ENCODE measurements around the gene ATP6AP1. TPM values are rescaled to one million over a fixed set of nuclear protein-coding genes. Genes with fewer than 3 reads are reported as not detected.

ATP6AP1 gene
- total RNA-seq, 1 donor from 2014 or later: 50.1 TPM

DNA sequence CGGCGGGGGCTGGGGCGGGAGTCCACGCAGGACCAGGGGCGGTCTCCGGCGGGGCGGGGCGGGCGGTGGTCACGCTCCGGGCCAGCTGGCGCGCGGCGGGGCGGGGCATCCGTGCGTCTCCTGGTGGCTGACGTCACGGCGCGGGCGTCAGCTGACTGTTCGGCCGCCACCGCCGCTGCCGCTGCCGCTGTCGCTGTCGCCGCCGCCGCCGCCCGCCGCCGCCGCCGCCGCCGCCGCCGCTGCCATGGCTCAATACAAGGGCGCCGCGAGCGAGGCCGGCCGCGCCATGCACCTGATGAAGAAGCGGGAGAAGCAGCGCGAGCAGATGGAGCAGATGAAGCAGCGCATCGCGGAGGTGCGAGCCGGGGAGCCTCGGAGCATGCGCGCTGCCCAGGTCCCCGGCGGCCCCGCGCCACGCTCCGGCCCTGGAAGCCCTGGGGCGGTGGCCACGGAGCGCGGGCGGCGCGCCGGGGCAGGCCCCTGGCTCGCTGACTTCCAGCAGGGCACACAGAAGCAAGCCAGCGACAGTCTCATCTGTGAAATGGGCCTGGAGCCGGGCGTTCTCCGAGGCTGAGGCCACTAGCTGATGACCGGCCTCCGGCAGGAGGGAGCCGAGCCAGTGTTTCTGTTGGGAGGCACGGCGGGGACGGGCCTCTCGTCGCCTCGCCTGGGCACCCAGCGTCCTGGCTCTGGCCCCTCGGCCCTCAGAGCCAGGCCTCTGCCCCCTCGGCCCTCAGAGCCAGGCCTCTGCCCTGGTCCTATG, 15.7 kb downstream of the ATP6AP1 start, which contains the start of gene FAM50A:
Gene FAM50A (plus strand): TSS at position 150 of the 763 bp plus-strand sequence. CDS start 95 bp downstream, at position 245.
- FAIRE-seq (no peak), DNase-seq (ENCODE audit: low spot score in 2 of 2) (peak; percentile 92 to 94)

- DNase-seq (ENCODE audit: low spot score in 2 of 2): no peak
- no peak for FAIRE-seq
These were observed 16.3 kb downstream of the ATP6AP1 start for GRCh38 chrX:154444755-154445246.

- FAIRE-seq (no peak), DNase-seq (ENCODE audit: low spot score in 2 of 2) (no peak)
These were observed 17.3 kb downstream of the ATP6AP1 start for GRCh38 chrX:154445776-154446175.

DNA sequence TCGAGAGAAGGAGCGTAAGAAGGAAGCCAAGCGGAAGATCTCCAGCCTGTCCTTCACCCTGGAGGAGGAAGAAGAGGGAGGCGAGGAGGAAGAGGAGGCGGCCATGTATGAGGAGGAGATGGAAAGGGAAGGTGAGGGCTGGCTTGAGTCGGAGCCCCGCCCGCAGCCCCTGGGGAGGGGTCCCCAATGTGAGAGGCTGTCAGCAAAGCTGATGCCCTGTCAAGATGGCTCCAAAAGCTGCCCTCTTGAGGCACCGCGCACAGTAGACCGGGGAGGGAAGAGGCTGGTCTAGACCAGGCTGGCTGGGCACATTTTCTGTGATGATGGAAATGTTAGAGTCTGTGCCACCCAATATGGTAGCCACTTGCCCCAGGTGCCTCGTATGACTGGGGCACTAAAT, 18.0 kb downstream of the ATP6AP1 start:
- FAIRE-seq: no peak

GRCh38 chrX:154448484-154448883, 20.0 kb downstream of the ATP6AP1 start:
- DNase-seq (ENCODE audit: low spot score in 2 of 2): no peak
- FAIRE-seq: no peak

More for the DNA sequence above, 18.0 kb downstream of the ATP6AP1 start:
- DNase-seq (ENCODE audit: low spot score in 2 of 2): no peak

- FAIRE-seq (no peak), DNase-seq (ENCODE audit: low spot score in 2 of 2) (no peak)
These were observed 21.1 kb downstream of the ATP6AP1 start for GRCh38 chrX:154449618-154450017.

- DNase-seq (ENCODE audit: low spot score in 2 of 2) (no peak), FAIRE-seq (no peak)
These were observed 21.8 kb downstream of the ATP6AP1 start for GRCh38 chrX:154450312-154450711.

GRCh38 chrX:154452823-154453222, 24.3 kb downstream of the ATP6AP1 start:
- DNase-seq (ENCODE audit: low spot score in 2 of 2) (no peak), FAIRE-seq (no peak)

DNA sequence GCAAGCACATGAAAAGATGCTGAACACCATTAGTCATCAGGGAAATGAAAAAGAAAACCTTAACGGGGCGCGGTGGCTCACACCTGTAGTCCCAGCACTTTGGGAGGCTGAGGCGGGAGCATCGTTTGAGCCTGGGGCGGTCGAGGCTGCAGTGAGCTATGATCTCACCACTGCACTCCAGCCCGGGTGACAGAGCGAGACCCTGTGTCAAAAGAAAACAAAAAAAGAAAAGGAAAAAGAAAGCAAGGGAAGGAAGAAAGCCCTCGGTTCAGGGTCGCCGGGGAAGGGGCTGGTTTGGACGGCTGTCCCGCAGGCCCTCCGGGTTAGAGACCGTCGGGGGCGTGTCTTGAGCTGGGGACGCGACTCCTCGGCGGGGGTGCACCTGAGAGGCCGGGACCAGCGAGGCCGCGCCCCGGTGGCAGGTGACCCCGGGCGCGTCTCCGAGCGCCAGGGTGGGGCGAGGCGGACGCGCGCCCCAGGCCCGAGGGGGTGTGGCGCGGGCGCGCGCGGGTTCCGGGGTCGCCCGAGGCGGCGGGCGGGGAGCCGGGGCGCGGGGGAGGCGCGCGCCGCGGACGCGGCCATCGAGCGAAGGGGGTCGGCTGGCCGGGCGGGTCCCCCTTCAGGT, 29.1 kb downstream of the ATP6AP1 start:
- peak; percentile 67 to 72 for DNase-seq (ENCODE audit: low spot score in 2 of 2)

GRCh38 chrX:154458116-154458953, 29.9 kb downstream of the ATP6AP1 start, which contains the start of gene PLXNA3:
PLXNA3 (plus strand) TSS chrX:154458281; CDS start chrX:154460184, 1,903 bp downstream.
- no peak for FAIRE-seq
- DNase-seq (ENCODE audit: low spot score in 2 of 2): peak; percentile 72 to 83

More for the DNA sequence above, 29.1 kb downstream of the ATP6AP1 start:
- FAIRE-seq: no peak

DNA sequence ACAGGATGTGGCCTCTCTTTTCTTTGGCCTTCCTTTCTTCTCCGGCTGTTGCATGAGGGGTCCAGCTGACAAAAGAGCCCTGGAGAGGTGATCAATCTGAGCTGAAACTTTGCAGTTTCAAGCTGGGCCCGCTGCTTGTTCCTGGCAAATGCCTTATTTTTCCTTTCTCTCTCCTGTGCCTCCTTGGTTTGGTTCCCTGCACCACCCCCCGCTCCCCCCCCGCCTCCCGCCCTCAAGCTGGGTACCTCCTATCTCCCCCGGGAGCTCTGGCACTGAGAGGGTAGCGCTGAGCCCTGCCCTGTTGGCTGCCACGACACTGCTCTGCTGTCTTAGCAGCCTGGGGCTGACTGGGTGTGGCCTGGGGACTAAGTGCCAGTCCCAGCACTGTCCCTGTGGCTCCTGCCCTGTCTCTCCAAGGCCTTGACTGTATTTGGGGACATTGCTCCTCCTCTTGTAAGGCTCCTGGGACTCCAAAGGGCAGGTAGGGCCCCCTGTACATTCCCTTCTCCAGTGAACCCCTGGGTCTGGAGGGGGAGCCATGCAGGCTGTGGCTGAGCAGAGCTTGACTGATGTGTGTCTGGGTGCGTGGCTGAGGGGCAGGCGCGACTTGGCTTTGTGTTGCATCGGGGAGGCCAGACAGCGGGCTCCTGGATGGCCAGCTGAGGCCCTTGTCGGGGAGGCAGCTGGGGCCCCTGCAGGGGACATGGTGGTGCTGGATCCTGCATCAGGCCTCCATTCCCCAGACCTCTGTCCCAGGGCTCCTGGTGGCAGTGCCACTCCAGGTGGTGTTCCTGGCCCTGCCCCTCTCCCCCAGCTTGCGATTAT, 30.7 kb downstream of the ATP6AP1 start:
- DNase-seq (ENCODE audit: low spot score in 2 of 2) (no peak), FAIRE-seq (no peak)

GRCh38 chrX:154459832-154460231, 31.4 kb downstream of the ATP6AP1 start:
- FAIRE-seq (no peak), DNase-seq (ENCODE audit: low spot score in 2 of 2) (no peak)

DNA sequence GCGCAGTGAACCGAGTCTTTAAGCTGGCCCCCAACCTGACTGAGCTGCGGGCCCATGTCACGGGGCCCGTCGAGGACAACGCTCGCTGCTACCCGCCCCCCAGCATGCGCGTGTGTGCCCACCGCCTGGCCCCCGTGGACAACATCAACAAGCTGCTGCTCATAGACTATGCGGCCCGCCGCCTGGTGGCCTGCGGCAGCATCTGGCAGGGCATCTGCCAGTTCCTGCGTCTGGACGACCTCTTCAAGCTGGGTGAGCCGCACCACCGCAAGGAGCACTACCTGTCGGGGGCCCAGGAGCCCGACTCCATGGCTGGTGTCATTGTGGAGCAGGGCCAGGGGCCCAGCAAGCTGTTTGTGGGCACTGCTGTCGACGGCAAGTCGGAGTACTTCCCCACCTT, 31.8 kb downstream of the ATP6AP1 start:
- DNase-seq (ENCODE audit: low spot score in 2 of 2) (no peak), FAIRE-seq (no peak)

- DNase-seq (ENCODE audit: low spot score in 2 of 2) (peak in 1 of 2 donors; percentile 64), FAIRE-seq (no peak)
These were observed 33.9 kb downstream of the ATP6AP1 start for GRCh38 chrX:154462396-154462795.

- no peak for FAIRE-seq
- no peak for DNase-seq (ENCODE audit: low spot score in 2 of 2)
These were observed 35.2 kb downstream of the ATP6AP1 start for GRCh38 chrX:154463611-154464220.

- DNase-seq (ENCODE audit: low spot score in 2 of 2) (no peak), FAIRE-seq (no peak)
These were observed 36.4 kb downstream of the ATP6AP1 start for GRCh38 chrX:154464806-154465365.

- no peak for DNase-seq (ENCODE audit: low spot score in 2 of 2)
- no peak for FAIRE-seq
These were observed 37.1 kb downstream of the ATP6AP1 start for GRCh38 chrX:154465601-154466000.

GRCh38 chrX:154466036-154466435, 37.6 kb downstream of the ATP6AP1 start:
- FAIRE-seq (no peak), DNase-seq (ENCODE audit: low spot score in 2 of 2) (no peak)

DNA sequence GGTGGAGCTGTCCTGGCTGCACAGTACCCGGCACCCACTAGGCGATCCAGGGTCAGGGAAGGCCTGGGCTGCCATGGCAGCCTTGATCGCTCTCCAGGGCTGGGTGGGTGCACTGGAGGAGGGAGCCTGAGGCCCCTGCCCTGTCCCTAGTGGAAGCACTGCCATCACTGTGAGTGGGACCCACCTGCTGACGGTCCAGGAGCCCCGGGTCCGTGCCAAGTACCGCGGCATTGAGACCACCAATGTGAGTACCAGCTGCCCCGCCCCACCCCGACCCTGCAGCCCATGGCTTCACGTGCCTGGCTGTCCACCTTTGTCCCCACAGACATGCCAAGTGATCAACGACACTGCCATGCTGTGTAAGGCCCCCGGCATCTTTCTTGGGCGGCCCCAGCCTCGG, 38.4 kb downstream of the ATP6AP1 start:
- no peak for DNase-seq (ENCODE audit: low spot score in 2 of 2)
- FAIRE-seq: no peak

Measured in frontal cortex (tissue), 4 donors.